SU-DHL-6 (cell line): ENCODE measurements around the gene KCTD7.
"Not testable (repeated sequence)": the region's sequence is repeated elsewhere in the genome, so short reads cannot be mapped to it uniquely, and the experiment has no call there.

Experiments used
- H2AFZ ChIP-seq: fragments of 200-600 bp; sonication (generic); 2 replicates; pipeline ENCODE4 v1.6.1; 2014; ENCODE audit warnings: low read depth, mild to moderate bottlenecking, moderate library complexity, mixed read lengths, antibody characterized with exemption, low read length; ENCODE audit not compliant: severe bottlenecking
- H3F3A ChIP-seq: fragments of 200-600 bp; shearing (Covaris generic); 2 replicates; pipeline ENCODE4 v1.6.0; 2016; ENCODE audit warnings: antibody characterized with exemption, mild to moderate bottlenecking; ENCODE audit not compliant: insufficient read depth
- H3K27ac ChIP-seq: fragments of 200-600 bp; sonication (generic); 2 replicates; pipeline ENCODE4 v1.5.1; 2016; ENCODE audit warnings: low read depth, mild to moderate bottlenecking, low read length, moderate library complexity, mixed read lengths
- H3K27me3 ChIP-seq: fragments of 200-600 bp; sonication (generic), shearing (Covaris generic); 2 replicates; pipeline ENCODE4 v1.6.0; 2014; ENCODE audit warnings: mild to moderate bottlenecking, low read length
- H3K36me3 ChIP-seq: fragments of 200-600 bp; sonication (generic); 2 replicates; pipeline ENCODE4 v1.6.1; 2014; ENCODE audit warnings: mild to moderate bottlenecking, low read length, mixed read lengths
- H3K4me2 ChIP-seq: fragments of 300-600, 200-600 bp; shearing (Covaris generic), sonication (generic); 2 replicates; pipeline ENCODE4 v1.6.0; 2014; ENCODE audit warnings: low read length, low read depth, mild to moderate bottlenecking; ENCODE audit not compliant: poor library complexity, severe bottlenecking
- H3K4me3 ChIP-seq: fragments of 200-600 bp; sonication (generic); 2 replicates; pipeline ENCODE4 v1.5.1; 2014; ENCODE audit warnings: antibody characterized with exemption, low read length, mild to moderate bottlenecking, mixed read lengths; ENCODE audit not compliant: insufficient read depth, poor library complexity, severe bottlenecking
- H3K79me2 ChIP-seq: fragments of 200-600 bp; sonication (generic); 2 replicates; pipeline ENCODE4 v1.6.1; 2014; ENCODE audit warnings: mild to moderate bottlenecking, low read length, moderate library complexity; ENCODE audit not compliant: insufficient read depth
- H3K9ac ChIP-seq: fragments of 200-600 bp; sonication (generic); 2 replicates; pipeline ENCODE4 v1.7.0; 2014; ENCODE audit warnings: mild to moderate bottlenecking, low read length
- H3K9me2 ChIP-seq: fragments of 200-600 bp; sonication (generic); replicated peaks from 2 replicates; pipeline ENCODE4 v1.6.1; 2014; ENCODE audit warnings: low read length; ENCODE audit not compliant: insufficient read depth
- H3K9me3 ChIP-seq: fragments of 200-600 bp; sonication (generic); 2 replicates; pipeline ENCODE4 v1.6.1; 2014; ENCODE audit warnings: low read length, mixed read lengths; ENCODE audit not compliant: insufficient read depth
- H4K20me1 ChIP-seq: fragments of 200-600 bp; sonication (generic); 2 replicates; pipeline ENCODE4 v1.6.1; 2014; ENCODE audit warnings: low read depth, mild to moderate bottlenecking, antibody characterized with exemption, low read length, moderate library complexity, mixed read lengths
- CTCF ChIP-seq: fragments of 200-600 bp; sonication (generic); IDR thresholded peaks from one replicate; pipeline ENCODE4 v1.5.1; 2017; ENCODE audit warnings: antibody characterized with exemption, mild to moderate bottlenecking, low read length, moderate library complexity; ENCODE audit not compliant: insufficient read depth, poor library complexity, severe bottlenecking
- EZH2phosphoT487 ChIP-seq: fragments of 200-600 bp; sonication (generic), shearing (Covaris generic); conservative IDR thresholded peaks from 2 replicates; pipeline ENCODE4 v1.6.1; 2018; ENCODE audit warnings: mild to moderate bottlenecking, antibody characterized with exemption, low read length, moderate library complexity, mixed read lengths

The KCTD7 gene

GRCh38 chr7:66679633-66680244, 51.1 kb downstream of the KCTD7 start:
- Histone ChIP-seq H3K4me2 (peak overlapping the region; percentile 44), H3K36me3 (no peaks in the 10 kb centered on the region), H3K27me3 (no peaks in the 10 kb centered on the region), H4K20me1 (no peaks in the 10 kb centered on the region), H3K9me3 (no peaks in the 10 kb centered on the region), H3K79me2 (peaks cover 36% of the 10 kb centered on the region), H3K9me2 (no peaks in the 10 kb centered on the region), H2AFZ (no peak overlapping the region), H3K27ac (peak overlapping the region; percentile 55), H3F3A (peaks cover 30% of the 10 kb centered on the region), H3K4me3 (no peak overlapping the region), H3K9ac (peak overlapping the region; percentile 11; the same call in 1 of the 2 replicates)
- TF ChIP-seq CTCF = no peak
- TF ChIP-seq EZH2phosphoT487 = no peak

GRCh38 chr7:66681491-66682349, 53.0 kb downstream of the KCTD7 start:
- TF ChIP-seq CTCF (no peak), EZH2phosphoT487 (no peak)
- peak overlapping the region; percentile 87 for H2AFZ ChIP-seq

GRCh38 chr7:66682350-66683093, 53.8 kb downstream of the KCTD7 start:
- no peaks in the 10 kb centered on the region for H3K36me3 ChIP-seq
- peak overlapping the region; percentile 83 for H3K9ac ChIP-seq
- H3K9me3 ChIP-seq = no peaks in the 10 kb centered on the region
- peak overlapping the region; percentile 87 for H2AFZ ChIP-seq
- H3K4me3 ChIP-seq = peak overlapping the region; percentile 92
- H3K27ac ChIP-seq = no peak overlapping the region
- no peaks in the 10 kb centered on the region for H3K9me2 ChIP-seq
- H3K79me2 ChIP-seq = peaks cover 62% of the 10 kb centered on the region
- no peaks in the 10 kb centered on the region for H4K20me1 ChIP-seq
- no peaks in the 10 kb centered on the region for H3K27me3 ChIP-seq
- TF ChIP-seq EZH2phosphoT487 = no peak
- no peak for TF ChIP-seq CTCF
- peaks cover 17% of the 10 kb centered on the region for H3F3A ChIP-seq
- H3K4me2 ChIP-seq = peak overlapping the region; percentile 74

More at GRCh38 chr7:66681491-66682349, 53.0 kb downstream of the KCTD7 start:
- peak overlapping the region; percentile 83 for H3K9ac ChIP-seq
- peak overlapping the region; percentile 79 for H3K27ac ChIP-seq
- H3K9me3 ChIP-seq = no peaks in the 10 kb centered on the region
- no peaks in the 10 kb centered on the region for H3K36me3 ChIP-seq
- H3K79me2 ChIP-seq = peaks cover 56% of the 10 kb centered on the region
- H4K20me1 ChIP-seq = no peaks in the 10 kb centered on the region
- peak overlapping the region; percentile 92 for H3K4me3 ChIP-seq
- H3K9me2 ChIP-seq = no peaks in the 10 kb centered on the region
- H3K4me2 ChIP-seq = peak overlapping the region; percentile 74
- H3F3A ChIP-seq = peaks cover 23% of the 10 kb centered on the region
- H3K27me3 ChIP-seq = no peaks in the 10 kb centered on the region

GRCh38 chr7:66683094-66683769, 54.6 kb downstream of the KCTD7 start:
- H3K27ac ChIP-seq, H3K9me3 ChIP-seq, H3K9me2 ChIP-seq, H3K27me3 ChIP-seq, H2AFZ ChIP-seq, H3K36me3 ChIP-seq, H4K20me1 ChIP-seq: not testable (repeated sequence)
- Histone ChIP-seq H3K4me3 (peak overlapping the region; percentile 92), H3K9ac (peak overlapping the region; percentile 83), H3K4me2 (peak overlapping the region; percentile 74), H3F3A (peaks cover 17% of the 10 kb centered on the region), H3K79me2 (peaks cover 69% of the 10 kb centered on the region)
